Stomach smooth muscle (tissue), 2 donors: ENCODE results near the gene NRDE2.
"Not testable (repeated sequence)": the region's sequence is repeated elsewhere in the genome, so short reads cannot be mapped to it uniquely, and the experiment has no call there.

Experiments used
- H3K27ac ChIP-seq: one replicate; pipeline ENCODE4 v1.7.0; 2013; ENCODE audit warnings: mild to moderate bottlenecking, low read length, inconsistent platforms
- H3K27me3 ChIP-seq, 2 donors: one replicate each; pipeline ENCODE4 v1.7.0; 2013; ENCODE audit warnings: low read length in 2 of 2; ENCODE audit not compliant: insufficient read depth in 2 of 2, control insufficient read depth in 1 of 2
- H3K36me3 ChIP-seq, 2 donors: one replicate each; pipeline ENCODE4 v1.7.0; 2013; ENCODE audit warnings: low read length in 2 of 2; ENCODE audit not compliant: control insufficient read depth in 2 of 2, insufficient read depth in 2 of 2
- H3K4me1 ChIP-seq: one replicate; pipeline ENCODE4 v1.7.0; 2013; ENCODE audit warnings: low read length; ENCODE audit not compliant: control insufficient read depth, insufficient read depth
- H3K4me3 ChIP-seq, 2 donors: one replicate each; pipeline ENCODE4 v1.7.0; 2013; ENCODE audit warnings: low read length in 2 of 2
- H3K9ac ChIP-seq, 2 donors: one replicate each; pipeline ENCODE4 v1.7.0; 2013; ENCODE audit warnings: low read length in 2 of 2, mild to moderate bottlenecking in 1 of 2
- H3K9me3 ChIP-seq, 2 donors: one replicate each; pipeline ENCODE4 v1.7.0; 2013; ENCODE audit warnings: low read length in 2 of 2; ENCODE audit not compliant: control insufficient read depth in 2 of 2
- donor health status: healthy.
- donor health status: Pancreatic carcinoma.

NRDE2 gene

GRCh38 chr14:90341784-90342183 lies 10.0 kb upstream of the NRDE2 start:
- peaks cover 0 to 4% of the 10 kb centered on the region in 2 donors for H3K27me3 ChIP-seq
- H3K9me3 ChIP-seq: no peaks in the 10 kb centered on the region
- no peak overlapping the region for H3K9ac ChIP-seq
- no peak overlapping the region for H3K4me3 ChIP-seq
- no peak overlapping the region for H3K27ac ChIP-seq
- H3K4me1 ChIP-seq: no peaks in the 10 kb centered on the region
- no peaks in the 10 kb centered on the region for H3K36me3 ChIP-seq

- not testable (repeated sequence) for H3K9me3 ChIP-seq, H3K4me1 ChIP-seq, H3K9ac ChIP-seq, H3K36me3 ChIP-seq, H3K27ac ChIP-seq, H3K4me3 ChIP-seq, H3K27me3 ChIP-seq
Measured at GRCh38 chr14:90341232-90341631, 9.5 kb upstream of the NRDE2 start.

GRCh38 chr14:90336985-90337384 lies 5.2 kb upstream of the NRDE2 start:
- Histone ChIP-seq H3K27me3 (peaks cover 0 to 4% of the 10 kb centered on the region in 2 donors), H3K4me3 (no peak overlapping the region), H3K27ac (no peak overlapping the region), H3K9ac (no peak overlapping the region), H3K9me3 (no peaks in the 10 kb centered on the region), H3K4me1 (no peaks in the 10 kb centered on the region), H3K36me3 (no peaks in the 10 kb centered on the region)

- Histone ChIP-seq H3K4me3 (no peak overlapping the region), H3K9ac (no peak overlapping the region), H3K36me3 (no peaks in the 10 kb centered on the region), H3K9me3 (no peaks in the 10 kb centered on the region), H3K27ac (no peak overlapping the region), H3K4me1 (peaks cover 2% of the 10 kb centered on the region), H3K27me3 (peaks cover 0 to 4% of the 10 kb centered on the region in 2 donors)
Measured at GRCh38 chr14:90336401-90336800, 4.7 kb upstream of the NRDE2 start.

- Histone ChIP-seq H3K36me3 (no peaks in the 10 kb centered on the region), H3K9ac (peak overlapping the region; percentile 50 to 55), H3K4me3 (peak overlapping the region; percentile 83 to 90), H3K27ac (peak overlapping the region; percentile 37), H3K4me1 (peaks cover 5% of the 10 kb centered on the region), H3K27me3 (no peaks in the 10 kb centered on the region), H3K9me3 (no peaks in the 10 kb centered on the region)
Measured at GRCh38 chr14:90332271-90332584, 487 bp upstream of the NRDE2 start.

- Histone ChIP-seq H3K27ac (no peak overlapping the region), H3K4me3 (peak overlapping the region; percentile 83 to 90), H3K27me3 (no peaks in the 10 kb centered on the region), H3K9me3 (no peaks in the 10 kb centered on the region), H3K9ac (peak overlapping the region in 1 of 2 donors; percentile 83), H3K36me3 (no peaks in the 10 kb centered on the region), H3K4me1 (peaks cover 5% of the 10 kb centered on the region)
Measured at GRCh38 chr14:90330203-90331196, 1.2 kb downstream of the NRDE2 start.

- no peak overlapping the region for H3K27ac ChIP-seq
- no peaks in the 10 kb centered on the region for H3K27me3 ChIP-seq
- H3K36me3 ChIP-seq: peaks cover 4 to 6% of the 10 kb centered on the region in 2 donors
- H3K4me1 ChIP-seq: no peaks in the 10 kb centered on the region
- H3K4me3 ChIP-seq: no peak overlapping the region
- H3K9ac ChIP-seq: no peak overlapping the region
- H3K9me3 ChIP-seq: no peaks in the 10 kb centered on the region
Measured at GRCh38 chr14:90321891-90322290, 9.8 kb downstream of the NRDE2 start.

- Histone ChIP-seq H3K36me3 (peaks cover 14% of the 10 kb centered on the region in 2 donors), H3K4me3 (no peak overlapping the region), H3K27me3 (no peaks in the 10 kb centered on the region), H3K27ac (no peak overlapping the region), H3K9me3 (no peaks in the 10 kb centered on the region), H3K9ac (no peak overlapping the region), H3K4me1 (no peaks in the 10 kb centered on the region)
Measured at GRCh38 chr14:90319634-90320541, 11.9 kb downstream of the NRDE2 start.

- no peaks in the 10 kb centered on the region for H3K4me1 ChIP-seq
- no peak overlapping the region for H3K4me3 ChIP-seq
- no peak overlapping the region for H3K27ac ChIP-seq
- no peaks in the 10 kb centered on the region for H3K27me3 ChIP-seq
- H3K9ac ChIP-seq: no peak overlapping the region
- H3K9me3 ChIP-seq: no peaks in the 10 kb centered on the region
- H3K36me3 ChIP-seq: peaks cover 15 to 16% of the 10 kb centered on the region in 2 donors
Measured at GRCh38 chr14:90319173-90319572, 12.6 kb downstream of the NRDE2 start.

GRCh38 chr14:90318016-90318415 lies 13.7 kb downstream of the NRDE2 start:
- peaks cover 21 to 24% of the 10 kb centered on the region in 2 donors for H3K36me3 ChIP-seq

More at GRCh38 chr14:90318016-90318415, 13.7 kb downstream of the NRDE2 start:
- Histone ChIP-seq H3K27ac (no peak overlapping the region), H3K9ac (no peak overlapping the region), H3K4me1 (no peaks in the 10 kb centered on the region), H3K9me3 (no peaks in the 10 kb centered on the region), H3K27me3 (no peaks in the 10 kb centered on the region), H3K4me3 (no peak overlapping the region)
